HT1080 (cell line): Measurements from ENCODE around the gene SGPP1. TPM values are rescaled to one million over a fixed set of nuclear protein-coding genes. Genes with fewer than 3 reads are reported as not detected.
A peak's percentile ranks its signal among the peaks of the same experiment; 100 is the strongest.
"Not testable (repeated sequence)": the region's sequence is repeated elsewhere in the genome, so short reads cannot be mapped to it uniquely, and the experiment has no call there.

ENCODE experiments used
- DNase-seq: peaks from one replicate; pipeline ENCODE4 v3.0.0-alpha.2; 2015; ENCODE audit warnings: low read depth
- polyA plus RNA-seq, 2 experiments: library from polyadenylated mRNA; depleted of rRNA; stranded (reverse); fragments of >200 nt; gene quantifications; 2 replicates each; pipeline ENCODE4 v1.2.3, GENCODE V29; 2015
- total RNA-seq: library from RNA; depleted of rRNA; stranded (reverse); fragments of >200 nt; shearing (Covaris generic); gene quantifications from 2 replicates; pipeline ENCODE4 v1.2.3, GENCODE V29; 2014; rRNA removed

SGPP1 gene
- total RNA-seq = 17.5 and 21.8 TPM in 2 replicates
- 21.0 and 22.1 TPM in 2 replicates for polyA plus RNA-seq (2015; cell fraction: cytosol; rRNA removed)
- 20.7 and 26.6 TPM in 2 replicates for polyA plus RNA-seq (2015; cell fraction: nucleus; rRNA removed)

DNA sequence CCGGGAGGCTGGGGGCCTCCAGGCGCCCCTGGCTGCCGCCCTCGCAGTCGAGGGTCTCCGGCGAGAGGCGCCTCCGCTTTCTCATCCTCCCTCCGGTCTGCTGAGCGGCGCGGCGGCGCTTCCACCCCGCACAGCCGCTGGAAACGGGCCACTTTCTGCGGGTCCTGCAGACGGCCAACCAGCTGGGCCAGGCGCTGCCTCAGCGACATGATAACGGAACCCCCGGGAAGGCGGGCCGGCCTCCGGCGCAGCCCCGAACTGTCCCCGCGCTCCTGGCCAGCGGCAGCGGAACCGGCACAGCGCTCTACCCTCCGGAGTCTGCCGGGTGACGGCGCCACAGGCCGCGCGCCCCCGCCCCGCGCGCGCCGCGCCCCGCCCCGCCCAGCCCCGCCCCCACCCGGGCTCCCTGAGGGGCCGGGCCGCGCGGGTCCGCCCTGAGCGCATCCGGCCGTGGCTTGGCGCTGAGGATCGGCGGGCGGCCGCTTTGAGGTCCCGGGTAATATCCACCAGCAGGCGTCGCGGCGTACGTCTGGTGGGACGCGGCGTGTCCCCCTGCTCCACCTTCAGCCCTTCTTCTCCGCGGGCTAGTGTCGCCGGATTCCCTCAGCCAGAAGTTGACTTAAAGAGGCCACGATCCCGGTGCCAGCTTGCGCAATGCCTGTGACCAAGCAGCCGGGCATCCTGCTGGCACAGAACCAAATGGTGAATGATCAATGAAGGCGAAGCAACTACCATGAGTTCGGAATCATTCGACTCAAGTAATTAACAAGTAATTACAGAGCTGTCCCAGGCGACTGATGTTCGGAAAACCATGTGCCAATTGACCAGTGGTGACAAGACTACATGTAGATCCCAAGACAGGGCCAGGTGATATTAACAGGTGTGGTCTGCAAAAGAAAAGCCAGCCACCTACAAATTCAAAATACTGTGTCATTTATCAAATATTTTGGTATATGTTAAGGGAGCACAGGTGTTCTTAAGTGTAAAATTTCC lies at the start of gene SGPP1:
SGPP1 (minus strand) TSS at position 330 of the 993 bp plus-strand sequence; CDS start at position 209, 121 bp downstream.
- DNase-seq = peak; percentile 74

- peak; percentile 73 for DNase-seq
These were observed 49.2 kb upstream of the SGPP1 start for GRCh38 chr14:63777024-63777423.

GRCh38 chr14:63773504-63773903 lies 45.6 kb upstream of the SGPP1 start:
- no peak for DNase-seq

DNA sequence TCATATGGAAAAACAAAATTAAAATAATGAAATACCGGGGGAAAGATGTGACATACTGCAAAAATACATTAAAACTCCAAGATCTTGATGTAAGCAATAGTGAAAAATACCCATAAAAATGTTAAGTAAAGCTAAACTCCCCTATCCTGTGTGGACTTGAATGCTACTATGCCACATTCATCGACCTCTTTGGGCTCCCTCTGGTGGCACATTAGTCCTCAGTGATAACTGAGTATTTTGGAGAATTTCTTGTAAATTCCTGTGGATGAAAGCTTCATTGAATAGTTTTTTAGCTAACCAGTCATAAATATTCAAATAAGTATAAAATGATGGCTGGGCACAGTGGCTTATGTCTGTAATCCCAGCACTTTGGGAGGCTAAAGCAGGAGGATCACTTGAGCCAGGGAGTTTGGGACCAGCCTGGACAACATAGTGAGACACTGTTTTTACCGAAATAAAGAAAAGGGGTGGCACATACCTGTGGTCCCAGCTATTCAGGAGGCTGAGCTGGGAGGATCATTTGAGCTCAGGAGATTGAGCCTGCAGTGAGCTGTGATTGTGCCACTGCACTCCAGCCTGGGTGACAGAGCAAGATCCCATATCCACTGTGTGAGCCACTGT lies 42.4 kb upstream of the SGPP1 start:
- DNase-seq = peak; percentile 39

- no peak for DNase-seq
These were observed 38.7 kb upstream of the SGPP1 start for GRCh38 chr14:63766611-63767010.

GRCh38 chr14:63764620-63765139 lies 36.8 kb upstream of the SGPP1 start:
- DNase-seq = no peak

GRCh38 chr14:63764103-63764502 lies 36.2 kb upstream of the SGPP1 start:
- no peak for DNase-seq

DNA sequence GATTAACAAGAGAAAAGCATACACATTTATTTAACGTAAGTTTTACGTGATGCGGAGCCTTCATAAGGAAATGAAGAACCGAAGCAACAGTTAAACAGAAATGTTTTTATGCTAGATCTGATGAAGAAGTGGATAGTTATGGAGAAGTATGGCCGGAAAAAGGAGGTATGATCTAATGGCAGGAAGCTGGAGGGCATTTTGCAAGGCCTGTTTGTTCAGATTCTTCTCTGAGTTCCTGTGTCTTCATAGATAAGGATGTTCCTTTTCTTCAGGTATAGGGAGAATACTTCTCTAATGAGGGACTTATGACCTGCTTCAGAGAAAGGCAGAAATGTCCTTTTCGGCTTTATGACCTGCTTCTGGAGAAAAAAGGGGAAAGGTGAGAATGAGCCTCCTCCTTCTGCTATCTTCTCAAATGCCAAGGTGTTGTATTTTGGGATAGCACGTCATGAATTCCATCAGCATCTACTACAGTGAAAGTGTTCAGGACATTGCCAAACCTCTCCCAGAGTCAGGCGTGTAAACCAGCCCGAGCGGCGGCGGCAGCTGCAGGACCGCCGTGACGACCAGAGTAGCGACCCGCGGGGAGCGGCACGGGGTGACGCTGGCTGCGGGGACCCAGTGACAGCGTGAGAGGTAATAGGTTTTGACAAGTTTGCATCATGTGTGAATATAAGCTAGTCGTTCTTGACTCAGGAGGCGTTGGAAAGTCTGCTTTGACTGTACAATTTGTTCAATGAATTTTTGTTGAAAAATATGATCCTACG lies 33.7 kb upstream of the SGPP1 start:
- no peak for DNase-seq

DNA sequence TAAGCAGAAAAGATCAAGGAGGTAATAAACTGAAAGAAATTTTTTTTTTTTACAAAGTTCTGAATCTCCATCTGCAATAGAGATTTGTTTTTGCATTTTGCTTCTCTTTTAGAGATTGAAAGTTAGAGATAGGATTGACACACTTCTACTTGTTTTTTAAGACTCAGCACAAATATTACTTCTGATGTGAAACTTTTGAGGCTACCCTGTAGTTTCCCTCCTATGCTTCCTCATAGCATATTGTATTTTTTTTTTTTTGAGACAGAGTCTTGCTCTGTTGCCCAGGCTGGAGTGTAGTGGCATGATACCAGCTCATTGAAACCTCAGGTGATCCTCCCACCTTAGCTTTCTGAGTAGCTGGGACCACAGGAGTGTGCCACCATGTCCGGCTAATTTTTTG lies 32.1 kb upstream of the SGPP1 start:
- DNase-seq = no peak

- DNase-seq = peak; percentile 17
These were observed 31.6 kb upstream of the SGPP1 start for GRCh38 chr14:63759456-63759855.

- no peak for DNase-seq
These were observed 29.3 kb upstream of the SGPP1 start for GRCh38 chr14:63757211-63757610.

DNA sequence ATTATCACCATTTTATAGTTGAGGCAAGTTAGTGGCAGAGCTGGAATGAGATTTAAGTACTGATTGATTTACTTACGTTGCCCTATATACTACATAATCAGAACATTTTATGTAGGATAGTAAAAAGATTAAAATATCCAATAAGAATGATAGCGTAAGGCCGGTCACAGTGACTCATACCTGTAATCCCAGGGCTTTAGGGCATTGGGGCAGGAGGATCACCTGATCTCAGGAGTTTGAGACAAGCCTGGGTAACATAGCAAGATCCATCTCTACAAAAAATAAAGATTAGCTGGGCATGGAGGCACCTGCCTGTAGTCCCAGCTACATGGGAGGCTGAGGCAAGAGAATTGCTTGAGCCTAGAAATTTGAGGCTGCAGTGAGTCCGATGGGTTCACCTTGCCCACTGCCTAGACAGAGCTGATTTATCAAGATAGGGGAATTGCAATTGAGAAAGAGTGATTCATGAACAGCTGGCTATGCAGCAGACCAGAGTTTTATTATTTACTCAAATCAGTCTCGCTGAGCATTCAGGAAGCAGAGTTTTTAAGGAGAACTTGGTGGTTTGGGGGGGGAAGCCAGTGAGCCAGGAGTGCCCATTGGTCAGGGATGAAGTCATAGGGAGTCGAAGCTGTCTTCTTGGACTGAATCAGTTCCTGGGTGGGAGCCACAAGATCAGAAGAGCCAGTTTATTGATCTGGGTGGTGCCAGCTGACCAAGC lies 24.7 kb upstream of the SGPP1 start:
- peak; percentile 85 for DNase-seq

- not testable (repeated sequence) for DNase-seq
These were observed 23.2 kb upstream of the SGPP1 start for GRCh38 chr14:63751076-63751475.

DNA sequence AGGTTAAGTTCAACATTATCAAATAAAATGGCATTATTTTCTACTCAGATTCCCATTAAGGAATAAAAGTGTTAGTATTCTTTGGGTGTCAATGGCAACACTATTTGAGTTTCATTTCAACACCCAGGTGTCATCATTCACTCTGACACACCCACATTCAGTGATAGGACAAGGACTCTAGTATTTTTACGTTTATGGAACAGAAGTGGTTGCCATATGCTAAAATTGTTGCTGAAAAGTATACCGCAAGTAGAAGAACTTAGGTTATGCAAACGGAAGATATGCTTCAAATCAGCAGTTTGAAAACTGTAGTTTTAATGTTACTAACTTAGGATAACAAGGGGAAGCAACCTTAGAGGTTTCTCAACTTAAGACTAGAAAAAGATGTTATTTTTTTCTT lies 20.0 kb upstream of the SGPP1 start:
- no peak for DNase-seq

DNA sequence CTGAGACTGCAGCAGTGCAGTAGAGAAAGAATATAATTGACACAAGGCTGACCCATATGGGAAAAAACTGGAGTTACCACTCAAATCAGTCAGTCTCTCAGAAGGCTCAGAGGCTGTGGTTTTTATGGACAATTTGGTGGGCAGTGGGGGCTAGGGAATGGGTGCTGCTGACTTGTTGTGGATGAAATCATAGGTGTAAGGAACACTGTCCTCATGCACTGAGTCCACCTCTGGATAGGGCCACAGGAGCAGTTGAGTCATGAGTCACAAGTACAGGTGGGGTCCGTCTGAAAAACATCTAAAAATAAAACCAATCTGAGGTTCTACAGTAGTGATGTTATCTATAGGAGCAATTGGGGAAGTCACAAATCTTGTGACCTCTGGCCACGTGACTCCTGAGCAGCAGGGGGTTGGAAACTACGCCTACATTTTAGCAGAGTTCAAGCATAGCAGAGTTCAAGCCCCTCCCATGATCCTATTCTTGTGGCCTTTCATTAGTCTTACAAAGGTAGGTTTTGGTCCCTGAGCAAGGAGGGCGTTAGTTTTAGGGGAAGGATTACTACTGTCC lies 18.1 kb upstream of the SGPP1 start:
- no peak for DNase-seq

DNA sequence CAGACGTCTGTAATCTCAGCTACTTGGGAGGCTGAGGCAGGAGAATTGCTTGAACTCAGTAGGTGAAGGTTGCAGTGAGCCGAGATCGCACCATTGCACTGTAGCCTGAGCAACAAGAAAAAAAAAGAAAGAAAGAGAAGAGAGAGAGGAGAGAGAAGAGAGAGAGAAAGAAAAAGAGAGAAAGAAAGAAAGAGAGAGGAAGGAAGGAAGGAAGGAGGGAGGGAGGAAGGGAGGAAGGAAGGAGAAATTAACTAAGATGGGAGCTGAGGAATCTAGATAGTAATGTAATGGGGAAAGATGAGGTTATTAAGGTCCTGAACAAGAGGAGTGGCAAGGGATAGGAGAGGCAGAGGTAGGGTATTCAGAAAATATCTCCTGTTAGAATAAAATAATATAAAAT lies 17.4 kb upstream of the SGPP1 start:
- DNase-seq = no peak

- no peak for DNase-seq
These were observed 9.7 kb upstream of the SGPP1 start for GRCh38 chr14:63737582-63738006.

DNA sequence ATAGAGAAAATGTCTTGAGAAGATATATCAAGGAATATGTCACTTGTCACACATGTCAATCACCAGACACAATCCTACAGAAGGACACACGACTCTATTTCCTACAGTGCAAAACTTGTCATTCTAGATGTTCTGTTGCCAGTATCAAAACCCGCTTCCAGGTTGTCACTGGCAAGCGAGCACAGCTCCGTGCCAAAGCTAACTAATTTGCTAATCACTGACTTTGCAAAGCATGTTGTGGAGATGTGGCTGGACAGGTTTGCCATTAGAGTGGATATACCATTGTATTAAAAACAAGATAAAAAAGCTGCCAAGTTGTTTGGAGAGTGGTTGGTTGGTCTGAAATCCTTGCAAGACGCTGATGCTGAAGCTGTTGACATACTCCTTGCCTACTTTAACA lies 7.9 kb upstream of the SGPP1 start:
- DNase-seq = no peak

GRCh38 chr14:63730659-63731058 lies 2.8 kb upstream of the SGPP1 start:
- DNase-seq = no peak

DNA sequence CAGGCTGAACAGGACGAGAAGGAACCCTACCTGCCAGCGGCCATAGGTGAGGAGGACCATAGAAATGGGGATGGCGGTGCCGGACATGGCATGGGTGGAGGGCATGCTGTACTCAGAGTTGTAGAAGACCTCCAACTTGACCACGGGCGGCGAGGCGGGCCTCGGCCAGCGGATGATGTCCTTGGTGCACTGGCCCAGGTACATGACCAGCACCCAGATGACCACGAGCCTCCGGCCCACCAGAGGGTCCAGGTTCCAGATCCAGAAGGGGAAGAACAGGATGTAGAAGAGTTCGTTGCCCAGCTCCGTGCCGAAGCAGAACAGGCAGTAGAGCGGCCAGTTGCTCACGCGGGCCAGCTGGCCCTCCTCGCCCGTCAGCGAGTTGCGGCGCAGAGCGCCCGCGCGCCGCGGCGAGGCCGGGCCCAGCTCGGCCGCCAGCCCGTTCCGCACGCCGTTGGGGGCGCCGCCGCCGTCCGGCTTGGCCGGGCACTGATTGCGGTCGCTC lies 582 bp downstream of the SGPP1 start:
- peak; percentile 34 for DNase-seq
